Spleen (tissue), 7 donors: ENCODE measurements around the gene SYT13.

Experiments used
- CTCF ChIP-seq, 11 experiments: fragments of 200-600 bp in 7 of 11; fragments of 450-650 bp in 4 of 11; sonication (generic) in 4 of 11; IDR thresholded peaks in 8 of 11; conservative IDR thresholded peaks in 3 of 11; 1 replicate in 7 of 11; 2 replicates in 4 of 11; pipeline versions ENCODE4 v1.4.0 to v1.8.0; 2016 to 2021; ENCODE audit warnings: antibody characterized with exemption in 11 of 11, inconsistent platforms in 4 of 11, mild to moderate bottlenecking in 1 of 11
- POLR2AphosphoS5 ChIP-seq, 3 donors: sonication (generic); formaldehyde crosslinking; IDR thresholded peaks; one replicate each; pipeline ENCODE4 v1.5.1; 2017; ENCODE audit warnings: antibody characterized with exemption in 3 of 3
- donor health status: DM: no; HTN: no; CAD: no; lungs with moderate emphysema.
- donor health status: DM: no; HTN: no; CAD: no.
- donor health status: DM: no; HTN: no; CAD: no.

- TF ChIP-seq CTCF (IDR thresholded peaks at IDR 0.05 in 8 of 11, conservative IDR thresholded peaks at IDR 0.05 in 3 of 11) (no peak), POLR2AphosphoS5 (IDR thresholded peaks at IDR 0.05) (peak; percentile 73 to 86 (median 80))
These were observed 76.0 kb downstream of the SYT13 start for GRCh38 chr11:45209891-45210699.
